Activated CD4-positive, CD25-positive, alpha-beta regulatory T cell (primary cell): ENCODE data around the gene KCNJ11.
A peak's percentile ranks its signal among the peaks of the same experiment; 100 is the strongest.

Experiments used
- DNase-seq, 4 experiments: peaks; one replicate each; lab custom pipeline; 2025; lab: John Stamatoyannopoulos, UW

KCNJ11 gene

DNA sequence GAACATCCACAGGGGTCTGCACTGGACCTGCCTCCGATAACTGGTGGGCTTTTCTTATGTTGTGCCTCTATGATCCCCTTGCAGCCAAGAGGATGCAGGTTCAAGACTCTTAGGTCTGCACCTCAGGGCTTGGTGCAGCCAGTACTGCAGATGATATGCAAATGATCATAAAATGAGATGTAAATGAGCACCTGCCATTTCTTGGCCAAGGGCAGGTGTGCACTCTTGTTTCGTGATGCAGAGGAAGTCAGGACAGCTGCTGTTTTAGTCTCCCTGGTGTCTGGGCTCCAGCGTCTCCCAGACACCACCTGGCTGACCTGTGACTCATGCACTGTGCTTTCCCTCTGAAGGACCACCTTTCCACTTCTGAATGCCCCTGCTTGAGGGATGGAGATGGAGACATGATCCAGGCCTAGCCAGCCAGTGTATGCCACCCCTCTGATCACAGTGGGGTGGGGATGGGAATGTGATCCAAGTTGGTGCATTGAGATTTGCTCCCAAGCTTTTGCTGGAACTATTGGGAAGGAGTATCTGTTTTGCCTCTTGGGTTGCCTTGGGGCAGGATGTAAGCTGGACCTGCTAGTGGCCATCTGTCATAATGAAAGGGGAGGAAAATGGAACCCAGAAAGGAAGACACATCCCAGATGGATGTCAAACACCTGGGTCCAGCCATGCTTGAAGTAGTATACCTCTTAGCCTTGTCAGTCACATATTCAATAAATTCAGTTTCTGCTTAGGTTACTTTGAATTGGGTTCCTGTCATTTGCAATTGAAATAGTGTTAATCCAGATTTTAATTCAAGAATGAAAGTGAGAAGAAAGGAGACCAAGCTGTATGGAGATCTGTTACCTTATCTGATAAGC, 3.3 kb upstream of the KCNJ11 start:
- DNase-seq = no peak

- DNase-seq = no peak
Observed at GRCh38 chr11:17389957-17390649, 1.6 kb upstream of the KCNJ11 start.

DNA sequence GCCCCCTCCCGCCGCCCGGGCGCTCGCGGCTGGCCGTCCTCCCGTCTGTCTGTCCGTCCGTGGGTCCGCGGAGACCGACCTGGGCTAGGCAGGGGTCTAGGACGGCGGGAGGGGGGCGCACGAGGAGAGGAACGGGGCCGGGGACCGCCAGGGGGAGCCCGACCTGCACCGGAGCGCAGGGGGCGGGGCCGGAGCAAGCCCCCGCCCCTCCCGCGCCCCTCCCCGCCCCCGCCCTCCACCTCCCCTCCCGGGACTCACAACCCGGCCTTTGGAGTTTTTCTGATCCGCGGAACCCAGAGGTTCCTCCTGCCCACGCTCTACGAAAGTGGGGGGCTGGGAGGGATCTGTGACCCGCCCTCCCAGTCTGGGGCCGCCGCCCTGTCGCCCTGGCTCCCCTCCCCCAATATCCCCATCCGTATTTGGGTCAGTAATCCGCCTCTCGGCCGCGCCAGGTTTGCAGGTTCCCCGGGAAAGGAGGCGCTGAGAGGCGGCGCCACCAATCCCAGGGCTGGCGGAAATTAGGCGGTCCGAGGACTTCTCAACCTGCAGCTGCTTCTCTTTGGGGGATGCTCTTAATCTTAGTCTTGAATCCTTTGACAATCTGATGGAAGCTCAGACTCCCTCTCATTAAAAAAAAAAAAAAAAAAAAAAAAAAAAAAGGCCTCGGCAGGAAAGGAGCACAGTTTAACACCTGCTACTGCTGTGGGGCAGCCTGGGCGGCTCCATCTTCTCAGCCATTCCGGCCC, 925 bp upstream of the KCNJ11 start:
- DNase-seq = peak; percentile 63 to 75 (median 72)

DNA sequence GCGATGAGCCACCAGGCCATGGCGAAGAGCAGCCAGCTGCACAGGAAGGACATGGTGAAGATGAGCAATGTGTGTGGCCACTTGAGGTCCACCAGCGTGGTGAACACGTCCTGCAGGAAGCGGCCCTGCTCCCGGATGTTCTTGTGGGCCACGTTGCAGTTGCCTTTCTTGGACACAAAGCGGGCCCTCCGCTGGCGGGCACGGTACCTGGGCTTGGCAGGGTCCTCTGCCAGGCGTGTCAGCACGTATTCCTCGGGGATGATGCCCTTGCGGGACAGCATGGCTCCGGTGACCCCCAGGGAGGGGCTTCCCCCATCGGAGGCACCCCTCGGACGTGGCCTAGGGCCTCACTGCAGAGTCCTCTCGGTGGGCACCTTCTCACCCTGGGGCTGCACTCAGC, 648 bp downstream of the KCNJ11 start:
- DNase-seq = no peak

- no peak for DNase-seq
Observed at GRCh38 chr11:17387254-17387653, 1.2 kb downstream of the KCNJ11 start.

- DNase-seq = peak in 2 of 4 experiments; percentile 8 to 20
Observed at GRCh38 chr11:17386331-17387084, 2.0 kb downstream of the KCNJ11 start.

DNA sequence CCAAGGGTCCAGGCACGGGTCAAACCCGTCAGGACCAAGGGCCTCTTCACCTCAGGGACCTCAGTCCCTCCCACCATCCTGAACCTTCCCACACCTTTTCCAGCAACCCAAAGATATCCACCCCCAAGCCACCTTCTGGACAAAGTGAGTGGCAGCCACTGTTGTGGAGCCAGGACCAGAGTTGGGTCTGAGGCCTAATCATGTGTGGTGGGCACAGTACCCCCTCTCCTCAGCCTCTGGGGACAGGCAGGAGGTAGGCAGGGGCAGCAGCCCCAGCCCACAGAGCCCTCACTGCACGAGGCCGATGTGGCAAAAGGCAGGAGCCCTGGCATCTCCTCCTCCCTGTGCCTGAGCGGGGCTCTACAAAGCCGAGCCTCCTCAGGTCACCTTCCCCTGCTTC, 2.5 kb downstream of the KCNJ11 start:
- DNase-seq = no peak

GRCh38 chr11:17385492-17385891, 3.0 kb downstream of the KCNJ11 start:
- no peak for DNase-seq

GRCh38 chr11:17384002-17384511, 4.4 kb downstream of the KCNJ11 start:
- DNase-seq = peak; percentile 41 to 70 (median 54)

DNA sequence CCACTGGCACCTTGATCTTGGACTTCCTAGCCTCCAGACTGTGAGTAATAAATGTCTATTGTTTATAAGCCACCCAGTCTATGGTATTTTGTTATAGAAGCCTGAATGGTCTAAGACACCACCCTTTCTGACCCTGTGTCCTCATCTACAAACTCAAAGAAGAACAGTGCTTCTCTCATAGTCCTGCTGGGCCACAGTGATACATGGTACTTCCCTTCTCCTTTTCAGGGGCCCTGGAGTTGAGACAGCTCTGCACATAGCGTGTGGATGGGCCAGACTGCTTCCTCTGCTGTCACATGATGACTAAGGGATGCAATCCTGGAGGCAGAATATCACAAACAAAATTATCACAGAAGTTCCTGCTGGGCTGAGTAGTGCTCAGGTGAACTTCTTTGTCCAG, 5.0 kb downstream of the KCNJ11 start:
- DNase-seq = no peak

DNA sequence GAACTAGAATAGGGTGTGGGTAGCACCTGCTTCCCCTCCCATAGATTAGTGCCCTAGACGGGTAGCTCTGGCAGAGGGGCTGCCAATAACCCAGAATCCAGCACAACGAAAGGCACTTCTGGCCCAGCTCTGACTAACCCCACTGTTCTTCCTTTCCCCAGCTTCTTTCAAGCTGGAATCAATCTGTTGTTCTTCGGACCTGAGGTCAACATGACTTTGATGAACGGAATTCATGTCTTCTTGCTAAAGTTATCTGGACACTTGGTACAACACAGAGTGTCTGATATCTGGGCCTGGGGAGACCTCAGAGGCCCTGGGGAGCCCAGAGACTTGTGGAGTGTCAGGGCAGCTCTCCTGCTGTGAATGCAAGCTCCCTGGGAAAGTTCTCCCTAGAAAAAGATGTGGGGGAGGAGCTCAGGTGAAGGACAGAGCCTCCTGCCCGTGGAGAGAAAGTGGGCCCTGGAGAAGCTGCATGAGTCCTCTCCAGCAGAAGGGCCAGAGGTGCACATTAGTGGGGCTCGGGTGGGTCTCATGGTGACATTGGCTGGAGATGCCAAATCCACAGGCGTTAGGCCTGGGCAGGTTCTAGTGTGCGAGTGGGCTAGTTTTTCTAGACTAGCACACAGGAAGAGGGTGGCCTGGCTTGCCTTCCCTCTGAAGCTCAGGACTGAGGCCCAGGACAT, 6.3 kb downstream of the KCNJ11 start:
- DNase-seq = no peak

DNA sequence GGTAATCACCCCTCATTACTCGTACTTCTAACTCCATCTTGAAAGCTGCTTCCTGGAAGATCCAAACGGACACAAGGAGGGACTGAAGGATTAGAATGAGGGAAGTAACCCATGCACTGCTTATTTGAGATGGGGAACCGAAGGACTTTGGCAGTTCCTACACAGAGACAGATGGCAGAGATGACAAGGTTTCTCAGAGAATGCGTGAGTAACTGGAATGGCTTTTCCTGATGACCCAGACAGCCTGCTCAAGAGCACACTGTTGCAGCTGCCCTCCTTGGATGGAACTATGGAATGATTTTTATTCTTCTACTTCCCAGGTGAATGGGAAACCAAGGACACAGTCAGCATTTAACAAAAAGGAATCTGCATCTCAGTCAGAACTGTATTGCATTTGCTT, 7.3 kb downstream of the KCNJ11 start:
- DNase-seq = no peak

- DNase-seq = no peak
Observed at GRCh38 chr11:17379383-17380180, 8.9 kb downstream of the KCNJ11 start.

- no peak for DNase-seq
Observed at GRCh38 chr11:17378655-17379054, 9.8 kb downstream of the KCNJ11 start.

DNA sequence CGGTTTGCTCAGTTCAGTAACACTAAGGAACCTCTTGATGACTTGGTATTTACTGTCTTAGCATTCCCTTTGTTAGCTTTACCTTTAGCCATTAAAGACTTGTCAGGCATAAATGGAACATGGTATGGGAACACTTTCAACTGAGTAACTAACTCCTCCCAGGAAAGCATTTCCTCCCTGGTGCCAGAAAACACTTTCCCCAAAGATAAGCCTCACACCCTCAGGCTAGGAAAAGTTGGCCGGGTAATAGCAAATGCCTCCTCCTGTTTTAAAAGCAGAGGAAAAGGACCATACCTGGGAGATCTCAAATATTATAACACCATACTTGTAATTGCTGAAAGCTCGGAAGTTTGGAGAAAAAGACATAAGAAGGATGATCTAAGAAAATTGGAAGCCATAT, 12.0 kb downstream of the KCNJ11 start:
- no peak for DNase-seq

DNA sequence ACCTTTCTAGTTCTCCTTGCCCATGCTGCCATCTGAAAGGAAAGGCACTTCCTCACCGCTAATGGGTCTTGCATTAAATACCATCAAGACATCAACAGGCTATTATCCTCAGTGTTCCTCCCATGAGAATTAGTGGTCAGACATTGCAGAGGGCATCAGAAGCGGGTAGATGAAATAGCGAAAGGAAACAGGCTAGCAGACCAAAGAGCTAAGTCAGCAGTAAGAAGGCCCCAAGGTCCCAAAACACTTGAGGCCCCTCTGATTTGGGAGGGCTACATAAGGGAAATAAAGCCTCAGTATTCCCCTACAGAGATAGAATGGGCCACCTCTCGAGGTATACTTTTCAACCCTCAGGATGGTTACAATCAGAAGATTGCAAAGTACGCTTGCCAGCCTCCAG, 12.9 kb downstream of the KCNJ11 start:
- DNase-seq = no peak

DNA sequence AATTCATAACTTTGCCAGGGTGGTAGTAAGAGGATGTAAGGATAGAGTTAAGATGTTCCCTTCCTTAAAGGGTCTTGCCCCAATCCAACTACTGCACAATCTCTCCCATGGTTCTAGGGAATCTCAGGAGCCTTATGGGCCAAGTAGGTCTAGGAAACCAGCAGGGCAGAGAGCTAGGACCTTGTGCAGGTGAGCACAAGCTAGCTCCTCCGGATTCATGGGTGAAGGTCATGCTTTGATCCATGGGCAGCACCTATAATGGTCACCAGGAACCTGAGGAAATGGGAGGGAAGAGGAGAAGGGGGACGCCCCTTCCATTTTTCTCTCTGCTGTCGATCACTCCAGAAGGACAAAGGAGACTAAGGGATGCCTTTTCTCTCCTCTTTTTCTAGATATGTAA, 16.8 kb downstream of the KCNJ11 start:
- DNase-seq = no peak

- no peak for DNase-seq
Observed at GRCh38 chr11:17369684-17370243, 18.7 kb downstream of the KCNJ11 start.

DNA sequence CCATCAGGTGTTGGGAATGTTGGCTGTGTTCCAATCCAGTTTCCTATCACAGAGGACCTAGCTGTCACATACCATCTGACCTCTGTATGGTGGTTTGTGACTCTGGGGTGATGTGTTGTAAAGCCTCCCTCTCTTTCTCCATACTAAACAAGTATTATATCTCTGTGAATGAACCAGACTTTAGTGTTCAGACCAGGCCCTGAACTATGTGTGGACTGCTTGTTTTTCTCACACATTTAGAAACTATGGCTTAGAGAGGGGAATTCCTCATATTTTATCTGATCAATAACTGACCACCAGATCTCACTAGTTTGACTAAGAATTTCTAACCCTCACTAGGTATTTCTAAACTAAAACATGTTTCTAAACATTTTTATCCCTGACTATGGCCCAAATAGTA, 19.4 kb downstream of the KCNJ11 start:
- DNase-seq = no peak

- no peak for DNase-seq
Observed at GRCh38 chr11:17368551-17368950, 19.9 kb downstream of the KCNJ11 start.
